Posterior cingulate gyrus (tissue), 11 donors: Measurements from ENCODE around the gene SHISA2.

Experiments
- DNase-seq, 10 donors: peaks; one replicate each; pipeline versions ENCODE4 v3.0.0 to v3.0.0-alpha.2; 2020 to 2021; ENCODE audit warnings: mixed read lengths in 3 of 10
- intact Hi-C: fragments of 100-400 bp; cut with DNase I; formaldehyde crosslinking; loops from one replicate; pipeline ENCODE4 v1.15.1; 2023

The SHISA2 gene

DNA sequence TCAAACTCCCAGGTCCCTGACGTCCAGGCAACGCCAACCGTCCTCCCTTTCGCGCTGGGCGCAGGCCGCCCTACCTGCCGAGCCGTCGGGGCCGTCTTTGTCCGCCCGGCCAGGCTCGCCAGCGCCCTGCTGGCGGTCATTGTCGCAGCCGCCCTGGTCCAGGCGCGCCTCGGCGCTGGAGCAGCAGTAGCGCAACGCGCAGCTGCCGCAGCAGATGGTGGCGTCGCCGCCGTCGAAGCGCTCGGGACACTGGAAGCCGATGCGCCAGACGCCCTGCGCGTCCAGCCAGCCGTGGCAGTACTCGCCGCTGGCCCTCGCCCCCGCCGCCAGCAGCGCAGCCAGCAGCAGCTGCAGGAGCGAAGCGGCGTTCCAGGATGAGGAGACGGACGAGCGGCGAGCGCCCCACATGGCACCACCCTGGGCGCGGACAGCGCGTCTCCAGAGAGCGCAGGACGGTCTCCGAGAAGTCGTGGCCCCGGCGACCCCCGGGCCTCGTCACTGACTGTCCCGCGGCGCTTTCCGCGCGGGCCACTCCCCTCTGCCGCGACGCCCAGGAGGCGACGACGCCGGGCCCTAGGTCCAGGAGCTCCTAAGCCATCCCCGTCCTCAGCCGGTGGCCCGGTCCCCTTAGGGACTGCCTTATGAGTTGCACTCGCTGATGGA, 1.1 kb downstream of the SHISA2 start:
- intact Hi-C loops, result no loop called here
- peak in 6 of 10 donors; percentile 17 to 93 (median 56) for DNase-seq

DNA sequence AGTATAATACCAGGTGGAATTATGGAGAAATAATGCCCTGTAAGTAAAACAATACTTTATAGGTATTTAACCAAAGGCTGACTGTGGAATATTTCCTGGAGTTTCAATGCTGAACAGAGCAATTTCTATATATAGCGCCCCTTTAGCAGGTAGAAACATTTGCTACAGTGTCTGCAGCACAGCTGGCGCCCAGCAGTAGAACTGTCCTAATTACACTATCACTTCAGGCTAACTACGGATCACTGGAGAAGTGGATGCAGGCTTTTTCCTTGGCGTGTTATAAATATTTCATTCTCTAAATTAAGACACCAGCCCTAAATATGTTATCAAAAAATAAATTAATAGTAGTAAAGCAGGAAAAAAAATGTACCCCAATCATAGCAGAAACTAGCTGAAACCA, 3.1 kb downstream of the SHISA2 start:
- intact Hi-C loops, result no loop called here
- DNase-seq, result no peak

DNA sequence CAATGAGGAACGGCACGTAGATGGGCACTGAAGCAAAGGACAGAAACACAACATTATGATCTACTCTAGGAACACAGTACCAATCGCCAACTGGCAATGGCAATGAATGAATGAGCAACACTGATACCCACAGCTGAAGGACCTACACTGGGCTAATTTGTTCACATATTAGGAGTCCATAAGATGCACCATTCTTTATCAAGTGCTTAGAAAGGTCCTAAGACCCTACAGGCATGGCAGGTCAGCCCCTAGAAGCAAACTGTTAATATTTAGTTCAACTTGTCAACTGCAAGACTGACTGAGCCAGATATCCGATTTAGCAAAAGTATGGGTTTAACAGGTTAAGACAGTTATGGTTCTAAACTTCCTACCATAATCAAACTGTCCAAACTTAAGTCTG, 4.8 kb downstream of the SHISA2 start:
- intact Hi-C loops, result no loop called here
- no peak for DNase-seq

DNA sequence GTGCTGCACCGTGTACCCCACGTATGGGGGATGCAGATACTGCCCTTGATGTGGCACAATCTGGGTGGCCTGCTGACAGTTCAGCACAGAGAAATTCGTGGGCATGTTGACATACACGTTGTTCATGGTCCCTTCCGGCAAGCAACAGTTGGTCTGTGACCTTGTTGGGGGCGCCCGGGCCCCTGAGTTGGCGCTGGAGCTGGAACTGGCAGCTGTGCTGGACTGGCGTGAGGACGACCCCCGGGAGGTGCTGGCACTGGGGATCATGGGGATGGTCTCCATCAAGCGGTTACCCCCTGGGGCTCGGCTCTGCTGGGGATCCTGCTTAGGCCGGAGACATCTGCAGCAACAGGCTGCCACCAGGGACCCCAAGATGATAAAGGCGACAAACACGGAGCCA, 5.2 kb downstream of the SHISA2 start:
- intact Hi-C loops, result no loop called here
- DNase-seq, result peak in 1 of 10 donors; percentile 69

DNA sequence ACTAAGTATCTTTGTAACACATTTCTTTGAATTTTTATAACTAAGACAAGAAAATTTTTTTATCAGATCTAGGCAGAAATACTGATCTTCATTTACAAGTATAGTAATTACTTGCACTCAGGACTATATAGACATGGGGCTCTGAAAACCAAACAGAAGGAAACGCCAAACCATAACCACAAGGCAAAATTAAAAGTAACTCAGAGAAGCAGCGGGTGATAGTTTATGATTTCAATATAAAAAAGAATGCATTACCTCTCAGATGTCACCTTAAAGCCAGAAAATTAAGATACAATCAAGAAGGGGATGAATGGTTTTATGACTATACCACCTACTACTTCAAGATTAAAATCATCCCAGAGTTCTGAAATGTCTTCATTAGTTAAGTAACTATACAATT, 6.7 kb downstream of the SHISA2 start:
- DNase-seq, result no peak

DNA sequence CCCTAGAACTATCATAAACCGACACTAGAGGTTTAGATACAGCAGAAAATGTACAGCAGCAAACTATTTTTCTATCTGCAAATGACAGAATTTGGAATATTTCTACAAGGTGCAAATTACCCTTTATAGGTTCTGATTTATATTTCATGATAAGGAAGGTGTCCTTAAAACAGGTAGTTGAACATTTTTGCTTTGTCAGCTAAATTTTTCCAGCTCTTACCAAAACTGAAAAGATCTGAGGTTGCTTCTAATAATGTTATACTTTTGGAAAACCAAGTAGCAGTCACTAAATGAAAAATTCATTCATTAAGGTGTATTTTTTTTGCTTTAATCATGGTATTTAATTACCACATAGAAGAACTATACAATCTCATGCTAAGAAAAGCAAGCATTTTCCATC, 9.0 kb downstream of the SHISA2 start:
- intact Hi-C loops, result no loop called here

More for the DNA sequence above, 6.7 kb downstream of the SHISA2 start:
- intact Hi-C loops, result no loop called here

DNA sequence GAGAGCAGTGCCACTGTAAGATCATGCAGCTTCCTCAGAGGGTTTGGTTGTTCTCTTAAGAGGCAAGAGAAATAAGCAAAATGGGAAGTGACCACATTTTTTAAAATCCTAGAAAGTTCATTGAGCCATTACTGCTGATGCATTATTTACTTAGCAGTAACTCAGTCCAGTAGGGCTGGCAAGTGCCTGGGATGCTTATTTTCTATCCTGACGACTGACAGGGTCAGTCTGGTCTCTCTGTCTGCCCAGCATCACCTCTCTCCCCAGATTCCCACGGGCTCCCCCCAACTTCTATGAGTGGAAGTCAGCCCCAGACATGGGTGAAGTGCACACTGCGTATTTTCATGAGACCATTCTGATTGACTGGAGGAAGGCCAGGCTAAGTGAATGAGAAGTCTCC, 10.4 kb downstream of the SHISA2 start:
- intact Hi-C loops, result no loop called here
- no peak for DNase-seq

More for the DNA sequence above, 9.0 kb downstream of the SHISA2 start:
- no peak for DNase-seq

DNA sequence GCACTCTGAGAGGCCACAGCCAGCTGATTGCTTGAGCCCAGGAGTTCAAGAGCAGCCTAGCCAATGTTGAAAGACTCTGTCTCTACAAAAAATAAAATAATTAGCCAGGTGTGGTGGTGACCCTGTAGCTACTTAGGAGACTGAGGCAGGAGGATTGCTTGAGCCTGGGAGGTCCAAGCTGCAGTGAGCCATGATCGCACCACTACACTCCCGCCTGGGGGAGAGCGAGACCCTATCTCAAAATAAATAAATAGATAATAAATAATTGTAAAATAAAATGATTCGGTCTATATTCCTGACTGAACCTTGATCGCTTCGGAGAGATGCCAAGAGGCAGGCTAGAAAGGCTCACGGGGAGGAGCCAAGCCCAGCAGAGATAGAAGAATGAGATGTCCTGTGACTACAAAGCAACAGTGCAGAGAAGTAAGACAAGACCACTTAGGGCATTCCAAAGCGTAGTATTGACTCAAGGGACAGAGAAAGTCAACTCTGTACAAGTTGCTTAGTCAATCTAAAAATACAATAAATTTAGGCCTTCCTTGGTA, 12.8 kb downstream of the SHISA2 start:
- intact Hi-C loops, result no loop called here

DNA sequence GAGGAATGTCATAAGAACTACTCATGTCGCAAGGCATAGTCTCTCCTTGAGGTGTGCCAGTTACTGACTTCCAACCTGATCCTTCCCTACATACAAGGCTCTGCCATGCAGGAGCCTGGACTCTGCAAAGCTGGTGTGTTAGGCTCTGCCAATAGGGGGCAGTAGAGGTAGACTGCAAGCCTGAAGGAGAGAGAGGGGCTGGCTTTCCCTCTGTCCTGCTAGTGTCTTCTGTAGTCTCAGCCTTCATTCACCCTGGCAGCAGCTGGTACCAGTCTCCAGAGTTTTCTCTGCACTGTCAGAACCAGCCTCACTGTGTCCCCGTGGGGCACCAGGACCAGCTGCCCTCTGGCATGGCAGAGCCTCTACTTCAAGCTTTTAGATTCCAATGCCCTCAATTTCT, 14.5 kb downstream of the SHISA2 start:
- intact Hi-C loops, result no loop called here
- peak in 7 of 10 donors; percentile 35 to 89 (median 73) for DNase-seq

More for the DNA sequence above, 12.8 kb downstream of the SHISA2 start:
- DNase-seq, result no peak

DNA sequence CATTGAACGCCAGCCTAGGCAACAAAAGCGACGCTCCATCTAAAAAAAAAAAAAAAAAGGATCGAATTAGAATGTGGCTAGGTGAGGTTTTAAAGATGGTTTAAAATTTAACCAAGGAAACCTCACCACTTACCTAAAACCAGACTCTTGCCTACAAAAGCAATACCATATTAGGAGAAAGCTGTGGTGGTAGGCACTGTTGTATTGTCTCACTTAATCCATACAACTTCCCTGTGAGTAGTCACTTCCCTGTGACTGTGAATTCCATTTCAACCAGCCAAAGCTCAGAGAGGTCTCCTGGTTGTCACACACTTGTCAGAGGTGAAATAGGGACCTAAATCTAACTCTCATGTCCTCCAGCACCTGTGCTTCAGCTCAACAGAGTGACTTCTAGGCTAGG, 15.4 kb downstream of the SHISA2 start:
- intact Hi-C loops, result no loop called here
- DNase-seq, result no peak

DNA sequence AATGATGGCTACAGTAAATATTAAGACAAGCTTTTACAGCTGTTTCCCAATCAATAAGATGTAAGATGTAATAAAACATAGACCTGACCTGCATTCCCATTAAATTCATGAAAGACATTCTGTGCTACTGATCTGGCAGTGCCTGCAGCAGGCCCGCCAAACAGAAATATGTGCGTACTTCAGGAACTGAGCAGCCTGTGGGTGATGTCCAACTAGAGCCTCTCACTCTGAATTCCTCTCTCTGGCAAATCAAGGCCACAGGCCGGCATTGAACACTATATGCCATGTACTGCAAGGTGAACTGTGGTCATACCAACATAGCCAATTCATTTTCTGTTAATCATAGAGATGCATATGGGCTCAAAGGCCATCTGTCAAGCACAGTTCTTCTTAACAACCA, 17.8 kb downstream of the SHISA2 start:
- intact Hi-C loops, result no loop called here
- DNase-seq, result peak in 1 of 10 donors; percentile 60

DNA sequence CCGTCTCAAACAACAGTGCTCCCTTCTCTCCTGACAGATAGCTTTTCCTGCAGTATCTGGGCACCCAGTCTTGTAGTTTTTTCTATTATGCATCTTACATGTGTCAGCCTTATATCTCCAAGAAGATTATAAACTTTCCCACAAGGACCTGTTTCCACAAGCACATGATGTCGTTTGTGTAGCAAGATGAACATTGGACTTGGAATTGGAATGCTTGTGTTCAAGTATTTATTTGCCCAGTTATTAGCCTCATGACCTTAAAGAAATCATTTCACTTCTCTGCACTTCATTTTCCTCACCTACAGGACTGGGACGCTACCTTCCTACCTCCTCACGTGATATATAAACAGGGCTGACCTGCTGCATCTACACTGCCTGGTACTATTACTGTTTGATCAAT, 21.5 kb downstream of the SHISA2 start:
- intact Hi-C loops, result no loop called here
- no peak for DNase-seq

DNA sequence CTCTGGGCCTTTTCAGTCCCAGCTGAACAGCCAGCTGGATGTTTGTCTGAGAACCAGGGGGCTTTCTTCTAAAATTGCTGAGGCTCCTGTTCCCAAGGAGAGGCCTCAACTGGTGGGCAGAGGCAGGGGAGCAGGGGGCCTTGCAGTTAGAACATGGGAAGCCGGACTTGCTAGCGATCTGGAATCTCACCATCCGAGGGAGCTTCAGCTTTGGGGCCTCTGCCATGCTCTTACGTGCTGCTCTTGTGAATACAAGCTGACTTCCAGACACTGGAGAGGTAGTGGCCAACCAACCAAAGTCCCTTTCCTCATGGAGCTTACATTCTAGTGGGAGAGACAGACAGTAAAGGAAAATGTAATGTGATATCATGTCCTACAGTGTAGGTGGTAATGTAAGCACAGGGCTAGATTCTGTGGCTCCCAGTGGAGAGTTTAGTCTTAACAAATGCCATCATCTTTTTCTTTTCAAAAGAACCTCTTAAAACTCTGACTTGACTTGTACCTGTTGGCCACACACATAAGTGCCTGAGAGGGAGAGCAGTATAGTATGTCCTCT, 22.2 kb downstream of the SHISA2 start:
- no peak for DNase-seq

DNA sequence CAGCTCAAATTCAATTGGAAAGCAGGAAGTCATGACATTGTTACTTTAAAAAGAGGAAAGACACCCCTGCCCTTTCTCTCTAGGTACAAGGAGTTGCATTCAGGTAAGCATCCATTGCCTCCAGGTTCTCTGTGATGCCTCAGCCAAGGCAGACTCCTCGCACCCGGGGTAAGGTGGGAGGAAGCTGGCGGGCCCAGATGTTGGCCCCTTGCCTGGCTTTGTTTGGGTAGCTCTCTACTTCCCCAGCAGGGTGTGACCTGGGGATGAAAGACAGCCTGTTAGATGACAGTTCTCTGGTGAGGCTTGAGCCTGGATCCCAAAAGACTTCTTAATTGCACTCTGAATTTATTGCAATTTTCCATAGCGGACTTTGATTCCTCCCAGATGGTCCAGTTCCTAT, 25.6 kb downstream of the SHISA2 start:
- intact Hi-C loops, result no loop called here
- peak in 1 of 10 donors; percentile 60 for DNase-seq

More for the DNA sequence above, 22.2 kb downstream of the SHISA2 start:
- intact Hi-C loops, result no loop called here

DNA sequence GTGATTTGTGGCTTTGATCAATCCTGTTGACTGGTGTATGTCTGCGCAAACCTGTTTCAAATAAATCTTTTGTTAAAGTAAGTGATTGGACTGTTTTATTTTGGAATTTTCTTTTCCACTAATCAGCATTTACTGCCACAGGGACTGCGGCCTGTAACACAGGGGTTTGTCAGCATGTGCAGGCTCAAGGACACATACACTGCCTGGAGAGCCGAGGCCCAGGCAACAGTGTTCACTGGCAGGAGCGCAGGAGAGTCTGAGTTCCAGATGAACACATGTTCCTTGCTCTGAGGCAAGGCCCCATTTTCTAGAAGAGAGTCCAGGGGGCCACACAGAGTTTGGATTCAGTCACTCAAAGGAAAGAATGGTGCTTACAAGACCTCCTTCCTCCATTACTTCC, 26.0 kb downstream of the SHISA2 start:
- peak in 1 of 10 donors; percentile 49 for DNase-seq

DNA sequence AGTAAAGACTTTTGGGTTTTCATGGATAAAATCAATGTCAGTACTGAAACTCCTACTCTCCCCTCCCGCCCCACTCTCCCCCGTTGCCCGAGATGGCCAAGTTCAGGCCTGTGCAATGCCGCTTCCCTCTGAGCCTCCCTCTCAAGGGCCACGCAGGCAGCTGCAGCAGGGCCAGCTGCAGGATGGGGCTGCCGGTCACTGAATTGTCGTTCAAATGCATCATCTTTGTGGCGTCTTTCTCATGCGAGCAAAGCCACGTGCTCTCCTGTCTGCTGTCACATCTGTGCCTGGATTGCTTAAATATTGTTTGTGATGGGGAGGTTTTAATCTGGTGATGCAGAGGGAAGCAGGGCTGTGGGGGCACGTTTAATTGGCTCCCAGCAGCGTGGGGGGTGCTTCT, 26.6 kb downstream of the SHISA2 start:
- peak in 6 of 10 donors; percentile 30 to 92 (median 56) for DNase-seq
- intact Hi-C loops, result no loop called here

More for the DNA sequence above, 26.0 kb downstream of the SHISA2 start:
- intact Hi-C loops, result no loop called here

DNA sequence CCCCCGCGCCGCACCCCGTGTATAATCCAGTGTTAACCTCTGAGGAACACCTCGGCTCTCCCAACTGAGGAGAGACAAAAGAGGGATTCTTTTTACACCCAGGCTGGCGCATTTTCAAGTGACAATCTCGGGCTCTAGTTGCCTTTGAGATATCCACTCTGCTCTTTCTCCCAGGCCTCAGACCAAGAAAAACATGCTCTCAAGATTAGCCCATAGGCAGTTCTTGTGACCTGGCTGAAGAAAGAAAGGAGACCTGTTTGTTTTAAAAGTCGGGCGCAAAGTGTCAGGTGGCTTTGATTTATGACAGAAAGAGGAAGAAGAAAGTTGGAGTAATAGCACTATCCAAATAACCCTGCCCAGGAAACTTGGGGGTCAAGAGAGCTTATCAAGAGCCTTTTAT, 27.3 kb downstream of the SHISA2 start:
- no peak for DNase-seq
- intact Hi-C loops, result no loop called here

DNA sequence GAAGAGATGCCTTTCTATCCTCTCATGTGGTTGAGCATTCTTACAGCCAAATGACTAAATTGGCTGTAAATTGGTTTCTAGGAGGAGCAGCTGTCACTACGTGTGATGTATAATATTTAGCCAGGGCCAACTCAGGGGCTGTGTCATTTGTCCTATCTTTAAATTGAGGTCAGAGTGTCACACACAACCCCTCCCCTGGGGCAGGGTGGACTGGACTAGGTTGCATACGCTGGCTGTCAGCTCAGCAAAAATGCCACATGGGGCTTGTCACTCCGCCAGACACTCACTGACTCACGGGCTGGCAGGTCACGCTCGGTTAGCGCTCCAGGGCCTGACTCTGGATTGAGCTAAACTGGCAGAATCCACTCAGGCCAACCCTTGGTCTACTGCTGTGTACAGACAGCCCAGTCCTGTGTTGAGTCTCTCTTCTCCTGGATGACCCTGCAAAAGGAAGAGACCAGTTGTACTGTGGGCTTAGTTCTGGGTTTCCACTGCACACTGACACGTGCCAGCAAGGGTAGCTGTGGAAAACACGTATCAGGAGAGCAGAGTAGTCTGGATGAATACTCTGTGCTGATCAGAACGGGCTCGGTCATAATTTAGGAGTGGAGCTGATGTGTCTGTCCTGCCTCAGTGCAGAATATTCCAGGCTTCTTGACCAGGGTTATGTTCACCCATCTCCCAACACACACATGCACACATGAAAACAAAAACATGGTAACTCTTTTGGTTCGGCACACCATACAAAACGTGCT, 29.1 kb downstream of the SHISA2 start:
- no peak for DNase-seq
- intact Hi-C loops, result no loop called here

DNA sequence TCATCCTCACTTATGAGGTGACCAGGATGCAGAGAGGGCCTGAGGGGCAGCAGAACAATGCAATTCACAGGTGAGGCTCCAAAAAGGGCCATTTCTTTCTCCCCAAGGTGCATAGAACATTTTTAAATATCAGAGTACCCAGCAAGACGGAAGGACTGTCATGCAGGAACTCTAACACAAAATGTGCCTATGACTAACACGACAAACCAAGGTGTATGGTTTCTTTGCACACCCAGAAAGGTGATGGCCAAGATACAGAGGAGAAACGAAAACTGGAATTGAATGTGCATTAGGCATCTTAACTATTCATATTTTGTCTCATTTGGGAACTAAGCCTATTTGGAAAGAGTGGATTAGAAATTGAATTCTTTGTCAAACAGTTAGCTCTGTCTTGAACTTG, 29.9 kb downstream of the SHISA2 start:
- DNase-seq, result no peak
- intact Hi-C loops, result no loop called here

DNA sequence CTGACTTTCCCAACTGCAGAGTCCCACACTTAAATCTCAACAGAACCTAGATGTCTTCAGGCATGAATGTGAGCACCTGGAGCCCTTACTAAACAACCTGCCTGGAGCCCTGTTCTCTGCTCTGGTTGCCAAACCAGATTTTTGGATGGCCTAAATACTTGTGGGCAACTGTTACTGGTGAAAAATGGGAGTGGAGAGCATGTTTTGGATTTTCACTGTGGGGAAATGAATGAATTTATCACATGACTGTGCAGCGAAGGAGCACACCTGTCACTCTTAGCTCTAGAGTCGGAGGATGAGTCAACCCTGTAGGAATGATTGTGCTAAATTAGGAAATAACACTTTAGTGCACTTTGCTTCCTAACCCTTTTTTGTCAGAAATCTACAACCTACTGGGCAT, 30.3 kb downstream of the SHISA2 start:
- intact Hi-C loops, result no loop called here
- no peak for DNase-seq

DNA sequence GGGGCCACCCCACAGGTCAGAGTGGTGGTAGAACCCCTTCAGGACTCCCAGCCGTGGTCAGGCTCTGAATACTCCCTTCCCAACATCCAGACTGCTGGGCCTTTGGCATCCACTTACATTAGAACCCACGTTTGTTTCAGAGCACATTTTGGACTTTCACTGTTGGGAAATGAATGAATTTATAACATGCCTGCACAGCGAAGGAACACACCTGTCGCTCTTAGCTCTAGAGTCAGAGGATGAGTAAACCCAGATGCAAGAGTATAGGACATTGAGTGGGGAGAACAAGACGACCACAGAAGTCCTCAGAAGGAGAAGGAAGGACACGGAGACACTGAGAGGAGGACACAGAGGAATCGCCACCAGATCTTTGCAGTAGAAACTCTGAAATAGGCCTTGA, 30.9 kb downstream of the SHISA2 start:
- intact Hi-C loops, result no loop called here

More for the DNA sequence above, 30.9 kb downstream of the SHISA2 start:
- DNase-seq, result no peak
